Astrocyte (in vitro differentiated cells and primary cell): ENCODE data around the gene SPIRE2. TPM values are rescaled to one million over a fixed set of nuclear protein-coding genes. Genes with fewer than 3 reads are reported as not detected.

Experiments used
- DNase-seq: peaks from one replicate; pipeline ENCODE4 v3.0.0-alpha.2; 2010; ENCODE audit warnings: low read depth
- FAIRE-seq: peaks from 2 replicates; lab custom pipeline; 2011; peaks lifted over from hg19 to GRCh38; lab: Jason Lieb, UNC
- H2AFZ ChIP-seq: 2 replicates; pipeline ENCODE4 v1.6.0; 2012; ENCODE audit warnings: low read depth, low read length, inconsistent platforms
- H3K27ac ChIP-seq: 2 replicates; pipeline ENCODE4 v1.5.1; 2011; ENCODE audit warnings: low read depth, low read length, inconsistent platforms
- H3K27me3 ChIP-seq: 2 replicates; pipeline ENCODE4 v1.6.0; 2011; ENCODE audit warnings: low read length, inconsistent platforms; ENCODE audit not compliant: insufficient read depth
- H3K36me3 ChIP-seq: 2 replicates; pipeline ENCODE4 v1.5.1; 2011; ENCODE audit warnings: low read length, inconsistent platforms; ENCODE audit not compliant: insufficient read depth
- H3K4me1 ChIP-seq: 2 replicates; pipeline ENCODE4 v1.5.1; 2011; ENCODE audit warnings: low read length, inconsistent platforms; ENCODE audit not compliant: insufficient read depth
- H3K4me2 ChIP-seq: 2 replicates; pipeline ENCODE4 v1.6.0; 2012; ENCODE audit warnings: low read length, inconsistent platforms
- H3K4me3 ChIP-seq: 2 replicates; pipeline ENCODE4 v1.5.1; 2011; ENCODE audit warnings: low read depth, mild to moderate bottlenecking, low read length, inconsistent platforms; ENCODE audit not compliant: insufficient read depth
- H3K79me2 ChIP-seq: 2 replicates; pipeline ENCODE4 v1.6.0; 2012; ENCODE audit warnings: mild to moderate bottlenecking, low read length, inconsistent platforms; ENCODE audit not compliant: insufficient read depth
- H3K9ac ChIP-seq: 2 replicates; pipeline ENCODE4 v1.6.0; 2012; ENCODE audit warnings: mild to moderate bottlenecking, low read length, inconsistent platforms
- H3K9me3 ChIP-seq: 2 replicates; pipeline ENCODE4 v1.5.1; 2012; ENCODE audit warnings: low read depth, mild to moderate bottlenecking, low read length, inconsistent platforms; ENCODE audit not compliant: insufficient read depth
- H4K20me1 ChIP-seq: 2 replicates; pipeline ENCODE4 v1.6.0; 2012; ENCODE audit warnings: low read length, inconsistent platforms; ENCODE audit not compliant: insufficient read depth
- H3K27ac Mint-ChIP-seq: one replicate; pipeline ENCODE4 v1.8.0; 2021; ENCODE audit warnings: mild to moderate bottlenecking, mixed read lengths; ENCODE audit not compliant: unreplicated experiment
- H3K27me3 Mint-ChIP-seq: one replicate; pipeline ENCODE4 v1.8.0; 2021; ENCODE audit warnings: low read depth, mixed read lengths; ENCODE audit not compliant: unreplicated experiment
- H3K36me3 Mint-ChIP-seq: one replicate; pipeline ENCODE4 v1.8.0; 2021; ENCODE audit warnings: low read depth, mixed read lengths; ENCODE audit not compliant: unreplicated experiment
- H3K4me1 Mint-ChIP-seq: one replicate; pipeline ENCODE4 v1.8.0; 2021; ENCODE audit warnings: low read depth, mixed read lengths; ENCODE audit not compliant: unreplicated experiment
- H3K4me3 Mint-ChIP-seq: one replicate; pipeline ENCODE4 v1.8.0; 2021; ENCODE audit warnings: mild to moderate bottlenecking, moderate library complexity, mixed read lengths; ENCODE audit not compliant: unreplicated experiment
- H3K9me3 Mint-ChIP-seq: one replicate; pipeline ENCODE4 v1.8.0; 2021; ENCODE audit warnings: mild to moderate bottlenecking, mixed read lengths; ENCODE audit not compliant: unreplicated experiment
- CTCF ChIP-seq: IDR thresholded peaks from 2 replicates; pipeline ENCODE4 v1.5.1; 2011; ENCODE audit warnings: low read depth, mild to moderate bottlenecking, inconsistent platforms, low read length, moderate library complexity; ENCODE audit not compliant: insufficient read depth
- EZH2 ChIP-seq: IDR thresholded peaks from 2 replicates; pipeline ENCODE4 v1.6.1; 2012; ENCODE audit warnings: mild to moderate bottlenecking, low read length, inconsistent platforms; ENCODE audit not compliant: insufficient read depth
- total RNA-seq: library from RNA; stranded (reverse); gene quantifications from 2 replicates; pipeline ENCODE4 v1.2.1, GENCODE V29; 2021

The SPIRE2 gene
- total RNA-seq, 1 donor from 2014 or later, result 3.2 TPM

- Histone ChIP-seq H3K9me3 (peaks cover 3% of the 10 kb centered on the region), H3K4me2 (no peak overlapping the region), H3K27ac (no peak overlapping the region), H3K9ac (no peak overlapping the region), H3K79me2 (no peaks in the 10 kb centered on the region), H3K27me3 (no peaks in the 10 kb centered on the region), H2AFZ (no peak overlapping the region), H4K20me1 (peaks cover 40% of the 10 kb centered on the region), H3K36me3 (peaks cover 16% of the 10 kb centered on the region), H3K4me3 (no peak overlapping the region), H3K4me1 (peaks cover 12% of the 10 kb centered on the region)
- FAIRE-seq (no peak), DNase-seq (no peak)
- no peak overlapping the region for H3K4me3 Mint-ChIP-seq
- no peaks in the 10 kb centered on the region for H3K27me3 Mint-ChIP-seq
- TF ChIP-seq EZH2, result no peak
- TF ChIP-seq CTCF, result no peak
- H3K4me1 Mint-ChIP-seq, result no peaks in the 10 kb centered on the region
- H3K9me3 Mint-ChIP-seq, result no peaks in the 10 kb centered on the region
- H3K36me3 Mint-ChIP-seq, result peaks cover 12% of the 10 kb centered on the region
- peak overlapping the region; percentile 87 for H3K27ac Mint-ChIP-seq
Measured at GRCh38 chr16:89906140-89907025, 78.1 kb downstream of the SPIRE2 start.

GRCh38 chr16:89907055-89907814 lies 79.0 kb downstream of the SPIRE2 start:
- Histone ChIP-seq H3K79me2 (no peaks in the 10 kb centered on the region), H2AFZ (no peak overlapping the region), H3K27ac (no peak overlapping the region), H3K4me1 (peaks cover 12% of the 10 kb centered on the region), H3K9ac (no peak overlapping the region), H3K36me3 (peaks cover 16% of the 10 kb centered on the region), H3K4me3 (no peak overlapping the region), H4K20me1 (peaks cover 45% of the 10 kb centered on the region), H3K9me3 (peaks cover 3% of the 10 kb centered on the region), H3K27me3 (no peaks in the 10 kb centered on the region), H3K4me2 (no peak overlapping the region)
- DNase-seq, result no peak
- TF ChIP-seq CTCF (no peak), EZH2 (no peak)
- Mint-ChIP-seq H3K4me1 (no peaks in the 10 kb centered on the region), H3K9me3 (no peaks in the 10 kb centered on the region), H3K27ac (peak overlapping the region; percentile 58), H3K27me3 (no peaks in the 10 kb centered on the region), H3K36me3 (peaks cover 16% of the 10 kb centered on the region), H3K4me3 (no peak overlapping the region)
- no peak for FAIRE-seq
